D341Med (cell line): ENCODE data around the gene OR2W1.

Experiments used
- DNase-seq: peaks from one replicate; pipeline ENCODE4 v3.0.0; 2012; ENCODE audit warnings: low spot score

The OR2W1 gene

GRCh38 chr6:28996844-28997510, 48.0 kb downstream of the OR2W1 start:
- DNase-seq: no peak

- no peak for DNase-seq
These were observed 49.8 kb downstream of the OR2W1 start for GRCh38 chr6:28995093-28995650.
